ENCODE measurements around the gene MARCO. TPM values are rescaled to one million over a fixed set of nuclear protein-coding genes. Genes with fewer than 3 reads are reported as not detected.
A peak's percentile ranks its signal among the peaks of the same experiment; 100 is the strongest.

MARCO gene
- total RNA-seq, 1 experiment from 2014 or later, result not detected

- Histone ChIP-seq H2BK5ac (ENCODE audit: insufficient read length, low read length) (no peak overlapping the region), H4K20me1 (ENCODE audit: control insufficient read depth, insufficient read depth, insufficient read length) (no peaks in the 10 kb centered on the region), H4K5ac (ENCODE audit: insufficient read length, low read depth, low read length) (no peak overlapping the region), H3K56ac (ENCODE audit: insufficient read length, low read depth, low read length) (no peak overlapping the region), H3K23ac (ENCODE audit: insufficient read length, low read depth, low read length) (no peak overlapping the region), H3K79me1 (ENCODE audit: insufficient read depth, low read depth, low read length, poor library complexity, severe bottlenecking) (no peaks in the 10 kb centered on the region), H3K9ac (ENCODE audit: extremely low read depth, insufficient read length, low read length) (no peak overlapping the region), H3K27me3 (ENCODE audit: insufficient read depth, low read length) (no peaks in the 10 kb centered on the region; the same call in 1 of the 2 replicates), H3T11ph (ENCODE audit: low read length) (no peak overlapping the region), H4K91ac (ENCODE audit: insufficient read length, low read depth, low read length) (no peak overlapping the region), H3K14ac (ENCODE audit: insufficient read depth, low read length) (no peak overlapping the region), H2BK12ac (ENCODE audit: insufficient read length, low read depth, low read length) (no peak overlapping the region), H3K4me1 (ENCODE audit: insufficient read depth, low read length) (no peaks in the 10 kb centered on the region), H2BK15ac (ENCODE audit: low read depth, low read length) (no peak overlapping the region), H2BK20ac (ENCODE audit: low read depth, low read length, poor library complexity, severe bottlenecking) (no peak overlapping the region), H3K27ac (ENCODE audit: insufficient read length, low read depth, low read length) (no peak overlapping the region), H2AFZ (ENCODE audit: low read length) (no peak overlapping the region), H3K4me2 (ENCODE audit: insufficient read depth, insufficient read length, low read length) (no peak overlapping the region), H3K79me2 (ENCODE audit: insufficient read depth, low read length) (no peaks in the 10 kb centered on the region), H2BK120ac (ENCODE audit: low read depth, low read length, poor library complexity, severe bottlenecking) (no peak overlapping the region), H3K23me2 (ENCODE audit: insufficient read length, low read depth, low read length, poor library complexity, severe bottlenecking) (no peaks in the 10 kb centered on the region), H3K9me3 (ENCODE audit: control insufficient read depth, low read depth, low read length) (no peaks in the 10 kb centered on the region), H4K8ac (replicated peaks; ENCODE audit: insufficient read length, low read depth, low read length) (no peak overlapping the region), H3K4ac (ENCODE audit: low read depth, low read length) (no peak overlapping the region), H2AK5ac (ENCODE audit: insufficient read length, low read length) (no peak overlapping the region), H3K18ac (ENCODE audit: insufficient read length, low read depth, low read length) (no peak overlapping the region)
- Mint-ChIP-seq H3K36me3 (ENCODE audit: insufficient read depth in 1 of 3, low read depth in 3 of 3) (peaks cover 5 to 8% (median 7%) of the 10 kb centered on the region in 3 experiments), H3K27me3 (ENCODE audit: low read depth) (no peaks in the 10 kb centered on the region; the same call in none of the 2 replicates), H3K9me3 (peaks cover 6 to 8% of the 10 kb centered on the region in 2 experiments), H3K27ac (no peak overlapping the region), H3K4me1 (peaks cover 3 to 6% of the 10 kb centered on the region in 2 experiments), H3K4me3 (no peak overlapping the region)
- WGBS (ENCODE audit: extremely low coverage, insufficient read length, low lambda C conversion rate), result no CpG with 5 or more reads among the region's 2 CpGs
- DNase-seq, result peak; percentile 13
- no peak for TF ChIP-seq CTCF (conservative IDR thresholded peaks at IDR 0.05)
These were observed 81.5 kb downstream of the MARCO start for GRCh38 chr2:119023534-119023933.
